ENCODE measurements around the gene FOXC1. TPM values are rescaled to one million over a fixed set of nuclear protein-coding genes. Genes with fewer than 3 reads are reported as not detected.

FOXC1 gene
- polyA plus RNA-seq, 2 of the 4 experiments (the other 2 are of a cell fraction), result 3.4 to 4.7 TPM

DNA sequence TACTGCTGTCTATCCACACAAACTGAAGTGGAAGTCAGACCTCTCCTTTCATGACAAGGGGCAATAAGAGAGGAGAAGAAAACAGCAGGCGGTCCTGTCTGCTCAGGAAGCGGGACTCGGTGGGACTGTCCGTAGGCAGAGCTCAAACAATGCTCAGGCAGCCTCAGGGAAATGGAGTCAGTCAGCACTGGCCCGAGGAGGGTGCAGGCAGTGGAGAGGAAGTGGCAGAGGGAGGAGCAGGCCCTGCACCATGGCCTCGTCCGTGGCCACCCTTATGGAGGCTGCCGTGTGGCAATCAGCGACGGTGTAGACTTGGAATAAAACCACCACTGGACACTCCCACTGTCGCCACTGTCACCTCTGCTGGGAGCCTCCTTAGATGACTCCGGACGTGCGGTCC, 19.6 kb downstream of the FOXC1 start:
- ChIA-PET POLR2A (no interaction called here), CTCF (interaction anchor here (0.6 kb wide), 1 partner anchor 381 kb away, joined by 3 read pairs; no protein-coding TSS in a partner anchor)
- FAIRE-seq (no peak), ATAC-seq (no peak), DNase-seq (ENCODE audit: low read depth in 1 of 2, low spot score in 1 of 2) (no peak)
- WGBS (ENCODE audit: missing lambda C conversion rate), result 92% methylated on average over 14 of the region's 14 CpGs
- Histone ChIP-seq H3K27ac (no peak overlapping the region), H3K4me1 (no peaks in the 10 kb centered on the region), H3K4me3 (no peak overlapping the region), H3K9me3 (no peaks in the 10 kb centered on the region), H3K4me2 (no peak overlapping the region)
- TF ChIP-seq HMGXB4 (CRISPR knock-in tag; IDR thresholded peaks at IDR 0.05; ENCODE audit: borderline replicate concordance) (no peak), CHD4 (IDR thresholded peaks at IDR 0.05; ENCODE audit: borderline replicate concordance) (no peak), JUNB (IDR thresholded peaks at IDR 0.05) (no peak), EHMT2 (IDR thresholded peaks at IDR 0.05; ENCODE audit: low read depth) (no peak), PBX3 (IDR thresholded peaks at IDR 0.05) (no peak), ZC3H11A (IDR thresholded peaks at IDR 0.05) (no peak), CBX8 (IDR thresholded peaks at IDR 0.05) (no peak), FOSB (CRISPR knock-in tag; IDR thresholded peaks at IDR 0.05) (no peak), RCOR1 (IDR thresholded peaks at IDR 0.05; ENCODE audit: low read depth, low read length) (no peak), HOXB13 (CRISPR knock-in tag; IDR thresholded peaks at IDR 0.05; ENCODE audit: low read depth) (no peak), SREBF2 (IDR thresholded peaks at IDR 0.05) (no peak)
- TF ChIP-seq, protein P1, sequence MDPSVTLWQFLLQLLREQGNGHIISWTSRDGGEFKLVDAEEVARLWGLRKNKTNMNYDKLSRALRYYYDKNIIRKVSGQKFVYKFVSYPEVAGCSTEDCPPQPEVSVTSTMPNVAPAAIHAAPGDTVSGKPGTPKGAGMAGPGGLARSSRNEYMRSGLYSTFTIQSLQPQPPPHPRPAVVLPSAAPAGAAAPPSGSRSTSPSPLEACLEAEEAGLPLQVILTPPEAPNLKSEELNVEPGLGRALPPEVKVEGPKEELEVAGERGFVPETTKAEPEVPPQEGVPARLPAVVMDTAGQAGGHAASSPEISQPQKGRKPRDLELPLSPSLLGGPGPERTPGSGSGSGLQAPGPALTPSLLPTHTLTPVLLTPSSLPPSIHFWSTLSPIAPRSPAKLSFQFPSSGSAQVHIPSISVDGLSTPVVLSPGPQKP (IDR thresholded peaks at IDR 0.05; ENCODE audit: low read depth, low read length), result no peak

GRCh38 chr6:1630212-1630770, 20.6 kb downstream of the FOXC1 start:
- ChIA-PET POLR2A (no interaction called here), CTCF (interaction anchor here (1.3 kb wide), 1 partner anchor 11 kb away, joined by 3 read pairs; no protein-coding TSS in a partner anchor)
- ATAC-seq (no peak), DNase-seq (ENCODE audit: low read depth in 1 of 2, low spot score in 1 of 2) (no peak), FAIRE-seq (no peak)
- Histone ChIP-seq H3K4me2 (no peak overlapping the region), H3K27ac (no peak overlapping the region), H3K4me3 (no peak overlapping the region), H3K9me3 (no peaks in the 10 kb centered on the region), H3K4me1 (no peaks in the 10 kb centered on the region)
- no peak for TF ChIP-seq PBX3 (IDR thresholded peaks at IDR 0.05)
- no peak for TF ChIP-seq TP53 (CRISPR knock-in tag; IDR thresholded peaks at IDR 0.05)
- WGBS (ENCODE audit: missing lambda C conversion rate), result 91% methylated on average over 10 of the region's 10 CpGs

GRCh38 chr6:1630771-1631217, 21.1 kb downstream of the FOXC1 start:
- no peak for DNase-seq (ENCODE audit: low read depth in 1 of 2, low spot score in 1 of 2)
- no peak for FAIRE-seq
- Histone ChIP-seq H3K9me3 (no peaks in the 10 kb centered on the region), H3K4me1 (no peaks in the 10 kb centered on the region), H3K4me2 (no peak overlapping the region), H3K4me3 (no peak overlapping the region), H3K27ac (no peak overlapping the region)
- CTCF ChIA-PET, result interaction anchor here (1.3 kb wide), 1 partner anchor 10 kb away, joined by 3 read pairs; no protein-coding TSS in a partner anchor
- TF ChIP-seq FOSB (CRISPR knock-in tag; IDR thresholded peaks at IDR 0.05) (no peak), RNF2 (IDR thresholded peaks at IDR 0.05; ENCODE audit: borderline replicate concordance, low read depth) (no peak), CEBPB (IDR thresholded peaks at IDR 0.05) (no peak), RARB (CRISPR knock-in tag; IDR thresholded peaks at IDR 0.05) (no peak), RFX5 (IDR thresholded peaks at IDR 0.05) (no peak), HEYL (CRISPR knock-in tag; IDR thresholded peaks at IDR 0.05) (no peak), BHLHE40 (IDR thresholded peaks at IDR 0.05; ENCODE audit: low read depth, low read length) (no peak), CBX2 (IDR thresholded peaks at IDR 0.05; ENCODE audit: borderline replicate concordance, low read depth) (no peak), JUN (IDR thresholded peaks at IDR 0.05) (no peak), SMC3 (IDR thresholded peaks at IDR 0.05) (no peak), GATA3 (IDR thresholded peaks at IDR 0.05; ENCODE audit: borderline replicate concordance) (no peak), TFCP2L1 (CRISPR knock-in tag; IDR thresholded peaks at IDR 0.05) (no peak), MAZ (IDR thresholded peaks at IDR 0.05; ENCODE audit: borderline replicate concordance, low read depth, low read length) (no peak), FOXS1 (CRISPR knock-in tag; IDR thresholded peaks at IDR 0.05) (no peak), ZFP36 (IDR thresholded peaks at IDR 0.05; ENCODE audit: borderline replicate concordance, partially characterized antibody) (no peak)
- TF ChIP-seq, protein P2, sequence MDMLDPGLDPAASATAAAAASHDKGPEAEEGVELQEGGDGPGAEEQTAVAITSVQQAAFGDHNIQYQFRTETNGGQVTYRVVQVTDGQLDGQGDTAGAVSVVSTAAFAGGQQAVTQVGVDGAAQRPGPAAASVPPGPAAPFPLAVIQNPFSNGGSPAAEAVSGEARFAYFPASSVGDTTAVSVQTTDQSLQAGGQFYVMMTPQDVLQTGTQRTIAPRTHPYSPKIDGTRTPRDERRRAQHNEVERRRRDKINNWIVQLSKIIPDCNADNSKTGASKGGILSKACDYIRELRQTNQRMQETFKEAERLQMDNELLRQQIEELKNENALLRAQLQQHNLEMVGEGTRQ (IDR thresholded peaks at IDR 0.05), result no peak
- TF ChIP-seq, protein P3, sequence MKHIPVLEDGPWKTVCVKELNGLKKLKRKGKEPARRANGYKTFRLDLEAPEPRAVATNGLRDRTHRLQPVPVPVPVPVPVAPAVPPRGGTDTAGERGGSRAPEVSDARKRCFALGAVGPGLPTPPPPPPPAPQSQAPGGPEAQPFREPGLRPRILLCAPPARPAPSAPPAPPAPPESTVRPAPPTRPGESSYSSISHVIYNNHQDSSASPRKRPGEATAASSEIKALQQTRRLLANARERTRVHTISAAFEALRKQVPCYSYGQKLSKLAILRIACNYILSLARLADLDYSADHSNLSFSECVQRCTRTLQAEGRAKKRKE (CRISPR knock-in tag; IDR thresholded peaks at IDR 0.05; ENCODE audit: low read depth), result no peak
- 81% methylated on average over 11 of the region's 11 CpGs for WGBS (ENCODE audit: missing lambda C conversion rate)
- ATAC-seq, result no peak
- POLR2A ChIA-PET, result no interaction called here
